ENCODE data around the gene CD63. TPM values are rescaled to one million over a fixed set of nuclear protein-coding genes. Genes with fewer than 3 reads are reported as not detected.

CD63 gene
- total and polyA plus RNA-seq, 2 of the 4 experiments (the other 2 are of a cell fraction) = 995 to 1,398 TPM

DNA sequence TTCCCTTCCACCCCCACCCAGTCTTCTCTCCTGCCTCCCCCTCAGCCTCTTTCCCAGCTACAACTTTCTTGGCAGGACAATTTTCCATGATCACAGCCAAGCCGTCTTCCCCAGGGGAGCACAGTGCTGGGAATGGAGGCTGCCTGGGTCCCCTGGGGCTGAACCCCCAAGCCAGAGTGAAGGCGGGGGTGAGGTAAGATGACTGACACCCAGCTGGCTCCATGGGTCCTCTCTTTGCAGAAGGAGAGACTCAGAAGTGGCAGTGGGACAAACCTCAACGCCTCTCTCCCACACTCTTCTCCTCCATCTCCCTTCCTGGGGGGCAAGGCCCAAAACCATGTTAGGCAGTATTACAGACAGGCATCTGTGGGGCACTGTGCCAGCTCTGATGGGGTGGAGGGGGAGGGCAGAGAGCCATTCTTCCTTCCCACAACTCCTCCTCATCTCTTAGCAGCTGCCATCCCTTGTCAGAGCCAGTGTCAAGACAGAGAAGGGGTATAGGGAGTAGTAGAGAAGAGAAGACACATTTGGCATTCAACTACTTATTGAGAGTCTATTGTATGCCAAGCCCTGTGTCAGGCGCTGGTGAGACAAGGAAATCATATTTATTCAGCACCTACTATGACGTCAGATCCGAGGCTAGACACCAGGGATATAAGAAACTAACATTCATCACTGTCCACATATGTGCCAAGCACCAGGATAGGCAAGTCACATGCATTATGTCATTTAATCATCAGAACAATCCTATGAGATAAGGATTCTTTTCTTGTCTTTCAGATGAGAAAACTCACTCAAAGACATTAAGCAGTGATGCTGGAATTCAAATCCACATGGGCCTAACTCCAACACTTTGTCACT lies 24.7 kb downstream of the CD63 start (continued):
- no peak for TF ChIP-seq MAFK (IDR thresholded peaks at IDR 0.05; ENCODE audit: low read depth, low read length)

DNA sequence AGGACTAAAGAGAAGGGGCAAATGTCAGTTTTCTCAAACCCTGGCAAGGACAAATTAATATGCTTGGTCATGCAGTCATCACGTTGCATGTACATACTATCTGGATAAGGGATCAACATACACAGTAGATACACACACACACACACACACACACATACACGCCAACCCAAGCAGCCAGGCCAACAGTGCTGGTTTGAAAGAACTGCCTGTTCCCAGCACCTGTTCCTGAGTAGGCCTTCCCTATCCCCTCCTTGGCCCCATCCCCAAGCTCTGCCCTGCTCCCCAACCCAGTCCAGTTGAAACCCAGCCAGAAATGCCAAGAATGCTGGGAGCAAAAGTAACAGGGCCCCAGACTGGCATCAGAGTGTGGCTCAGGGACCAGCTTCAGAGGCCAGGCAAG lies 25.5 kb downstream of the CD63 start:
- Histone ChIP-seq H3K79me1 (ENCODE audit: low read depth in 1 of 2, low read length in 2 of 2) (no peaks in the 10 kb centered on the region), H2BK20ac (ENCODE audit: low read depth, low read length) (no peak overlapping the region), H3K27ac (ENCODE audit: insufficient read depth, low read length) (no peak overlapping the region), H4K91ac (ENCODE audit: insufficient read depth, low read depth, low read length) (no peak overlapping the region), H3K27me3 (ENCODE audit: control insufficient read depth, insufficient read depth, low read length) (peaks cover 24% of the 10 kb centered on the region), H3K14ac (replicated peaks; ENCODE audit: low read depth, low read length) (no peak overlapping the region), H3K9me1 (ENCODE audit: insufficient read depth, low read length) (no peaks in the 10 kb centered on the region; the same call in 1 of the 2 replicates), H4K20me1 (ENCODE audit: insufficient read depth, low read length) (no peaks in the 10 kb centered on the region), H3K9ac (ENCODE audit: low read depth, low read length) (no peak overlapping the region), H3K4me3 (ENCODE audit: insufficient read depth, low read depth, low read length) (no peak overlapping the region), H4K8ac (ENCODE audit: low read depth in 2 of 2, low read length in 2 of 2) (no peak overlapping the region), H3K36me3 (ENCODE audit: control insufficient read depth, insufficient read depth, low read length) (no peaks in the 10 kb centered on the region), H2BK120ac (ENCODE audit: low read depth, low read length) (no peak overlapping the region), H2AFZ (replicated peaks; ENCODE audit: low read length, poor library complexity) (no peak overlapping the region), H2BK15ac (ENCODE audit: low read depth, low read length) (no peak overlapping the region), H3K18ac (ENCODE audit: low read depth, low read length) (no peak overlapping the region), H2AK9ac (replicated peaks; ENCODE audit: low read depth, low read length, poor library complexity) (no peak overlapping the region), H3K56ac (ENCODE audit: extremely low read depth, insufficient read depth, low read length) (no peak overlapping the region), H3K4ac (ENCODE audit: low read depth, low read length) (no peak overlapping the region), H2AK5ac (ENCODE audit: low read depth, low read length) (no peak overlapping the region), H3K4me1 (ENCODE audit: control insufficient read depth, insufficient read depth, low read length) (peaks cover 2% of the 10 kb centered on the region; the same call in 1 of the 2 replicates), H3K23ac (ENCODE audit: low read depth, low read length) (no peak overlapping the region), H4K5ac (ENCODE audit: low read depth, low read length) (no peak overlapping the region), H3K9me3 (ENCODE audit: control insufficient read depth, insufficient read depth, low read length) (no peaks in the 10 kb centered on the region), H2BK5ac (ENCODE audit: low read depth, low read length, poor library complexity, severe bottlenecking) (no peak overlapping the region), H3K4me2 (ENCODE audit: low read depth, low read length) (no peak overlapping the region)
- DNase-seq = no peak
- WGBS, 2 experiments (ENCODE audit: extremely low coverage in 2 of 2, insufficient read length in 1 of 2) = no CpG with 5 or more reads among the region's 2 CpGs
- POLR2A ChIA-PET (ENCODE audit: unreplicated experiment) = no interaction called here
- in situ Hi-C loops (cut with MboI; ENCODE audit: low sequenced_read_pairs) = no loop called here
- ATAC-seq (ENCODE audit: low read depth) = no peak
- intact Hi-C loops (cut with micrococcal nuclease) = no loop called here
- BruUV-seq (replicated peaks) = no TSS peak
- no peak for TF ChIP-seq MAFK (IDR thresholded peaks at IDR 0.05; ENCODE audit: low read depth, low read length)
- no peak for TF ChIP-seq SMC3 (IDR thresholded peaks at IDR 0.05; ENCODE audit: low read depth, low read length)
- no peak for TF ChIP-seq RCOR1 (IDR thresholded peaks at IDR 0.05; ENCODE audit: insufficient replicate concordance, low read length)
- TF ChIP-seq, protein P1, sequence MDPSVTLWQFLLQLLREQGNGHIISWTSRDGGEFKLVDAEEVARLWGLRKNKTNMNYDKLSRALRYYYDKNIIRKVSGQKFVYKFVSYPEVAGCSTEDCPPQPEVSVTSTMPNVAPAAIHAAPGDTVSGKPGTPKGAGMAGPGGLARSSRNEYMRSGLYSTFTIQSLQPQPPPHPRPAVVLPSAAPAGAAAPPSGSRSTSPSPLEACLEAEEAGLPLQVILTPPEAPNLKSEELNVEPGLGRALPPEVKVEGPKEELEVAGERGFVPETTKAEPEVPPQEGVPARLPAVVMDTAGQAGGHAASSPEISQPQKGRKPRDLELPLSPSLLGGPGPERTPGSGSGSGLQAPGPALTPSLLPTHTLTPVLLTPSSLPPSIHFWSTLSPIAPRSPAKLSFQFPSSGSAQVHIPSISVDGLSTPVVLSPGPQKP (IDR thresholded peaks at IDR 0.05; ENCODE audit: borderline replicate concordance, low read depth, low read length) = no peak
- TF ChIP-seq MXI1 (IDR thresholded peaks at IDR 0.05; ENCODE audit: borderline replicate concordance, low read depth, low read length) = no peak
- no peak for TF ChIP-seq RAD21 (IDR thresholded peaks at IDR 0.05; ENCODE audit: low read length)
- no peak for TF ChIP-seq BHLHE40 (IDR thresholded peaks at IDR 0.05; ENCODE audit: low read depth, low read length)
- TF ChIP-seq CHD1 (IDR thresholded peaks at IDR 0.05; ENCODE audit: low read depth, low read length) = no peak
- no peak for TF ChIP-seq CEBPB (IDR thresholded peaks at IDR 0.05; ENCODE audit: low read depth, low read length)
- TF ChIP-seq, protein P2, sequence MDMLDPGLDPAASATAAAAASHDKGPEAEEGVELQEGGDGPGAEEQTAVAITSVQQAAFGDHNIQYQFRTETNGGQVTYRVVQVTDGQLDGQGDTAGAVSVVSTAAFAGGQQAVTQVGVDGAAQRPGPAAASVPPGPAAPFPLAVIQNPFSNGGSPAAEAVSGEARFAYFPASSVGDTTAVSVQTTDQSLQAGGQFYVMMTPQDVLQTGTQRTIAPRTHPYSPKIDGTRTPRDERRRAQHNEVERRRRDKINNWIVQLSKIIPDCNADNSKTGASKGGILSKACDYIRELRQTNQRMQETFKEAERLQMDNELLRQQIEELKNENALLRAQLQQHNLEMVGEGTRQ (IDR thresholded peaks at IDR 0.05; ENCODE audit: low read depth, low read length) = no peak
- TF ChIP-seq POLR2A (IDR thresholded peaks at IDR 0.05; ENCODE audit: low read depth, low read length) = no peak
- no peak for TF ChIP-seq MAZ (IDR thresholded peaks at IDR 0.05; ENCODE audit: borderline replicate concordance, low read depth, low read length)
- TF ChIP-seq RFX5 (IDR thresholded peaks at IDR 0.05; ENCODE audit: low read depth, low read length) = no peak
- dilution Hi-C loops (cut with HindIII; ENCODE audit: low sequenced_read_pairs, unreplicated experiment) = no loop called here
- CTCF ChIA-PET = no interaction called here
